Measurements from ENCODE around the gene PLCH1. TPM values are rescaled to one million over a fixed set of nuclear protein-coding genes. Genes with fewer than 3 reads are reported as not detected.

Gene PLCH1
- total RNA-seq, 2 experiments from 2014 or later: 0.16 to 0.26 TPM

DNA sequence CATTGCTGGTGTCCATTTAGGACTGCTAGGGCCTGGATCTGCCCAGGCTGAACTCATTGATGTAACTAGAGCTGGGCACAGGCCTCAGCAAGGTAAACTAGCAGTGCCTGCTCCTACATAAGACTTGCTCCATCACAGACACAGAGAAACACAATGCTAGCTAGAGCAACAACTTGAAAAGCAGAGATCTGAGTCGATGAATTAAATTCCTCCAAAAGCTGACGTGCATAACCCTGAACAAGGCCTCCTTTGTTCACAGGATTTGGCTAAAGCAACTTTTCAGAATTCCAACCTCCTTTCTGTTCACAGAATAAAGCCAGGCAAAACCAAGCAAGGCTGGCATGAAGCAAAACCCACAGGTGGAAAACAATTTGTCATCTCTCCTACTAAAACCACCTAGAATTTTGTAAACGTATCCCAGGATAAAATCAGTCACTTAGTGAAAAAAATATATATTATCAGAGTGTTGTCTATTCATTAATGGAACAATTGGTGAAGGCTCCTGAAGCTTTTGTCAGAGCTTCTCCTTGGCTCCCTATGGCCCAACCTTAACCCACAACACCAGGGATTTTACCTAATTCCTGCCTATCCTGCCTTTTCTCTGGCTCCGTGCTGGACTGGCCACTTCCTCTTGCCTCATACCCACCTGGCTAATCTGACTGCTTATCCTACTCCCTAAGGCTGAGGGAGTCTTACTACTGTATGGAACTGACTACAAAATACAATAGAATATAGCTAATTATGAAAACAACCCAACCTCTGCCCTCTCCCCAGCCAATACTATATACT lies 39.9 kb downstream of the PLCH1 start:
- DNase-seq: no peak
- H3K27ac Mint-ChIP-seq: no peak overlapping the region
- H3K4me1 Mint-ChIP-seq: no peaks in the 10 kb centered on the region
- H3K27me3 Mint-ChIP-seq: no peaks in the 10 kb centered on the region
- no peaks in the 10 kb centered on the region for H3K36me3 Mint-ChIP-seq (ENCODE audit: low read depth)
- intact Hi-C loops (cut with DNase I, micrococcal nuclease): loop anchor here in 1 of 2 experiments (10.0 kb wide), 1 partner anchor 950 kb away; no protein-coding TSS in a partner anchor
- no peak for ATAC-seq
- no peak overlapping the region for H3K4me3 Mint-ChIP-seq
- CTCF ChIA-PET: interaction anchor here (0.5 to 1.4 kb wide), 2 partner anchors 321 to 363 kb away, joined by 3 to 5 read pairs; no protein-coding TSS in a partner anchor
- POLR2A ChIA-PET: no interaction called here
- no peaks in the 10 kb centered on the region for H3K9me3 Mint-ChIP-seq (ENCODE audit: low read depth)

GRCh38 chr3:155704061-155704460 lies 40.8 kb downstream of the PLCH1 start:
- no peak overlapping the region for H3K27ac Mint-ChIP-seq
- ChIA-PET CTCF (interaction anchor here (1.4 to 4.0 kb wide), 3 partner anchors 11 to 351 kb away, joined by 4 to 36 read pairs (median 20); no protein-coding TSS in a partner anchor), POLR2A (no interaction called here)
- no peaks in the 10 kb centered on the region for H3K4me1 Mint-ChIP-seq
- no peaks in the 10 kb centered on the region for H3K36me3 Mint-ChIP-seq (ENCODE audit: low read depth)
- intact Hi-C loops (cut with DNase I, micrococcal nuclease): loop anchor here in 1 of 2 experiments (10.0 kb wide), 1 partner anchor 949 kb away; no protein-coding TSS in a partner anchor
- DNase-seq (no peak), ATAC-seq (no peak)
- no peaks in the 10 kb centered on the region for H3K27me3 Mint-ChIP-seq
- no peaks in the 10 kb centered on the region for H3K9me3 Mint-ChIP-seq (ENCODE audit: low read depth)
- H3K4me3 Mint-ChIP-seq: no peak overlapping the region

DNA sequence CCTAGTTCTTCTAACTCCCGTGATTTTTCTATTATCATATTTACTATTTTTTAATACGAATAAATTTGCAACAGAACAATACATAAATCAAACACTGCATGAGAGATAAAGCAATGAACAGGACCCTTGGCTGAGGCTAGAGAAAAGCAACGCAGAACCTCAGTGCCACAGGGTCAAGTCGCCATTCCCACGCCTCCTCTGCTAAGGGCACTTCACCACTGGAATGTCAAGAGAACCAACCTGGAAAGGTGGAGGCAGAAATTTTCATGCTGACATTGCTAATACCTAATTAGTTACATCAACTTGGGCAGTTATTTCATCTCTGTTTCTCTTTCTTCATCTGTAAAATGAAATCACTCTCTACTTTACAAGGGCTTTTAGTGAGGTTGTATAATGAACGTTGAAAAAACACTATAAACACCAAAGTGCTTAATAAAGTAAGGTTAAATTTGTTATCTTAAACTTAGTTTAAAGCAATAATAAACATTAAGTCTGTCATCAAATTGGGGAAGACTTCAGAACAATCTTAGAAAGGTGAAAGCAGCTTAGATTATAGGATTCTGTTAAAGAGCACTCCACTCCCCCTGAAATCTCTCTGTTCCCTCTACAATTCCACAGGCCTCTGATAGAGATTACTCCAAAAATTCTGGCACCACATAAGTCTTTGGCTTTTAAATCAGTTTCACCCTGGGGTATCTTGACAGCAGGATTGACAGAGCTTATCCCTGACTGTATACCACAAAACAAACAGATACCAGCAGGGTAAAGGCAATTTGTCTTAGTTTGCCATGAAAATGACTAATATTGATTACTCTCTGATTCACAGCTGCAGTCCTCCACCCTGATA lies 41.9 kb downstream of the PLCH1 start:
- H3K27ac Mint-ChIP-seq: no peak overlapping the region
- no peaks in the 10 kb centered on the region for H3K4me1 Mint-ChIP-seq
- ATAC-seq (no peak), DNase-seq (no peak)
- no peak overlapping the region for H3K4me3 Mint-ChIP-seq
- no peaks in the 10 kb centered on the region for H3K9me3 Mint-ChIP-seq (ENCODE audit: low read depth)
- ChIA-PET CTCF (interaction anchor here (0.8 to 4.0 kb wide), 12 partner anchors 8 to 690 kb away, joined by 3 to 36 read pairs (median 4); no protein-coding TSS in a partner anchor), POLR2A (no interaction called here)
- intact Hi-C loops (cut with DNase I, micrococcal nuclease): loop anchor here in 1 of 2 experiments (1.0 to 10.0 kb wide), 3 partner anchors 321 to 1368 kb away; no protein-coding TSS in a partner anchor
- H3K27me3 Mint-ChIP-seq: no peaks in the 10 kb centered on the region
- no peaks in the 10 kb centered on the region for H3K36me3 Mint-ChIP-seq (ENCODE audit: low read depth)

DNA sequence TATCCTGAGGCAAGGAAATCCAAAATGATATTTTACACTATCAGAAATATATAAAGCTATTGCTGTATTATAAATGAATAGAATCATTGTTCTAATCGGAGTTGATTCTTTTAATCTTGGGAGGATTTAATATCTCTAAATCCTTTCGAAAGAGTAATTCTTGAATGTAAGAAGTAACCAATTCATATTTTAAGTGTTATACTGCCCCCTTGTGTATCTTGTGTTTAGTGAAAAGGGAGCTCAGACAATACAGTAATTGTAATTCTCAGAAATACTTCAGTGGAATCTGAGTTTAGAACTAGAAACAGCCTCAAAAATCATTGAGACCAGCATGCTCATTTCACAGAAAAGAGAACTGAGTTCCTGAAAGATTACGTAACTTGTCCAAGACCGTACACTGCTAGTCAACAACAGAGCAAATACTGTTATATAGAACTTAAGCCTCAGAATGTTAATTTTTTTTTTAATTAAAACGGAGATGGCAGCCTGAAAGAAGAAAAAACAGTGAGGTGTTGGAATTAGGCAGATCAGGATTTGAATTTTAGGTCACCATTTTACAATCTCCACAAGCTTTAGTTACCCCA lies 42.9 kb downstream of the PLCH1 start:
- ATAC-seq (peak; percentile 53), DNase-seq (no peak)
- Mint-ChIP-seq H3K36me3 (ENCODE audit: low read depth) (no peaks in the 10 kb centered on the region), H3K27me3 (no peaks in the 10 kb centered on the region), H3K9me3 (ENCODE audit: low read depth) (no peaks in the 10 kb centered on the region), H3K27ac (no peak overlapping the region), H3K4me3 (no peak overlapping the region), H3K4me1 (no peaks in the 10 kb centered on the region)
- ChIA-PET CTCF (interaction anchor here (0.6 to 4.0 kb wide), 29 partner anchors 9 to 942 kb away, joined by 3 to 36 read pairs (median 4); no protein-coding TSS in a partner anchor), POLR2A (interaction anchor here (0.7 to 0.8 kb wide), 2 partner anchors 99 to 350 kb away, joined by 3 read pairs; no protein-coding TSS in a partner anchor)
- intact Hi-C loops (cut with DNase I, micrococcal nuclease): loop anchor here (1.0 to 10.0 kb wide), 4 partner anchors 320 to 1367 kb away; no protein-coding TSS in a partner anchor

- Mint-ChIP-seq H3K9me3 (ENCODE audit: low read depth) (no peaks in the 10 kb centered on the region), H3K4me1 (no peaks in the 10 kb centered on the region), H3K4me3 (no peak overlapping the region), H3K27me3 (no peaks in the 10 kb centered on the region), H3K36me3 (ENCODE audit: low read depth) (no peaks in the 10 kb centered on the region), H3K27ac (no peak overlapping the region)
- POLR2A ChIA-PET: no interaction called here
- DNase-seq (no peak), ATAC-seq (no peak)
- CTCF ChIA-PET: interaction anchor here (1.4 to 1.6 kb wide), 2 partner anchors 11 to 346 kb away, joined by 3 to 4 read pairs; no protein-coding TSS in a partner anchor
- intact Hi-C loops (cut with DNase I, micrococcal nuclease): no loop called here
Observed at GRCh38 chr3:155697542-155697941, 47.3 kb downstream of the PLCH1 start.

- CTCF ChIA-PET: no interaction called here
- POLR2A ChIA-PET: no interaction called here
- H3K4me1 Mint-ChIP-seq: no peaks in the 10 kb centered on the region
- intact Hi-C loops (cut with DNase I, micrococcal nuclease): no loop called here
- no peaks in the 10 kb centered on the region for H3K27me3 Mint-ChIP-seq
- H3K9me3 Mint-ChIP-seq (ENCODE audit: low read depth): no peaks in the 10 kb centered on the region
- no peak for ATAC-seq
- no peak overlapping the region for H3K27ac Mint-ChIP-seq
- no peaks in the 10 kb centered on the region for H3K36me3 Mint-ChIP-seq (ENCODE audit: low read depth)
- DNase-seq: no peak
- no peak overlapping the region for H3K4me3 Mint-ChIP-seq
Observed at GRCh38 chr3:155690921-155691320, 54.0 kb downstream of the PLCH1 start.

- Mint-ChIP-seq H3K4me1 (no peaks in the 10 kb centered on the region), H3K36me3 (ENCODE audit: low read depth) (no peaks in the 10 kb centered on the region), H3K27me3 (no peaks in the 10 kb centered on the region), H3K9me3 (ENCODE audit: low read depth) (no peaks in the 10 kb centered on the region), H3K27ac (no peak overlapping the region), H3K4me3 (no peak overlapping the region)
- ATAC-seq: no peak
- no peak for DNase-seq
- ChIA-PET CTCF (no interaction called here), POLR2A (no interaction called here)
- intact Hi-C loops (cut with DNase I, micrococcal nuclease): no loop called here
Observed at GRCh38 chr3:155688481-155688880, 56.4 kb downstream of the PLCH1 start.

- ChIA-PET POLR2A (no interaction called here), CTCF (interaction anchor here (0.5 to 1.3 kb wide), 3 partner anchors 18 to 254 kb away, joined by 3 to 4 read pairs (median 3); no protein-coding TSS in a partner anchor)
- H3K4me1 Mint-ChIP-seq: no peaks in the 10 kb centered on the region
- no peak for ATAC-seq
- no peaks in the 10 kb centered on the region for H3K27me3 Mint-ChIP-seq
- H3K27ac Mint-ChIP-seq: no peak overlapping the region
- intact Hi-C loops (cut with DNase I, micrococcal nuclease): no loop called here
- no peaks in the 10 kb centered on the region for H3K36me3 Mint-ChIP-seq (ENCODE audit: low read depth)
- DNase-seq: no peak
- H3K4me3 Mint-ChIP-seq: no peak overlapping the region
- no peaks in the 10 kb centered on the region for H3K9me3 Mint-ChIP-seq (ENCODE audit: low read depth)
Observed at GRCh38 chr3:155683344-155683720, 61.5 kb downstream of the PLCH1 start.

DNA sequence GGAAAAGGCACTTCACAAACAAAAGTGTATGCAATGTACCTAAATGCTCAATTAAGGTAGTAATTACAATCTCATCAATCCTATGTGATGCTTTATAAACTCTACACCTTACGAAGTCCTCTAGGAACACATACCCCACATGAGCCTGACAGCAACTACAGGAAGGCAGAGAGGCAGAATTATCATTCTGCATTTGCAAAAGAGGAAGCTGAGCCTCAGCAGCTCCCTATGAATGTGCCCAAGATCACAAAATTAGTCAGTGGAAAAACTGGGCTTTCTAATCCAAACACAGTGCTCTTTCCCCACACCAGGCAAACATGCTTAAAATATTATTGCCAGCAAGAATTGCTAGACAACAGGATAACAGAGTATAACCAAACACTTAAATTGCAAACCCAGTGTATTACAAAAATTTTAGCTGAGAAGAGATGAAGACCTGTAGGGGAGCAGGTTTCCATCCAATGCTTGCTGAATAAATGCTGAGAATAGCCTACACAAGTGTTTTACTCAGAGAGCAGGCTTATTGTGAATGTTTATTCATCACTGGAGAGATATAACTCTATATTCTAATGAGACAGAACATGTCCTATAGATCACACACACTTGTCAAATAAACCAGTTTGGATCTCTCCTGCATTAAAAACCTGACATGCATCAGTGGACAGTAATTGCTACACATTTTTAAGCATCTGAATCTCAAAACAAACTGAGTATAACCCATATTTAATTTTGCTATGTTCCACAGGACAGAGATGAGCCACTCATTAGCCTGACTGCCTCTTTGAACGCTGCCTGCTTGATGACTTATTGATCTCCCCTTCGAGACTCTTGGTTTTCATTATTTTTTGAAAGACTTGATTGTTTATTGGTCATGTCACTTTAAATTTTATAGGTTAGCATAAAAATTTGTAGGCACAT lies 62.2 kb downstream of the PLCH1 start:
- ChIA-PET CTCF (interaction anchor here (0.6 to 1.3 kb wide), 2 partner anchors 19 to 90 kb away, joined by 3 to 4 read pairs; no protein-coding TSS in a partner anchor), POLR2A (no interaction called here)
- H3K27me3 Mint-ChIP-seq: no peaks in the 10 kb centered on the region
- DNase-seq (no peak), ATAC-seq (no peak)
- no peaks in the 10 kb centered on the region for H3K36me3 Mint-ChIP-seq (ENCODE audit: low read depth)
- H3K4me3 Mint-ChIP-seq: no peak overlapping the region
- H3K4me1 Mint-ChIP-seq: no peaks in the 10 kb centered on the region
- intact Hi-C loops (cut with DNase I, micrococcal nuclease): no loop called here
- H3K27ac Mint-ChIP-seq: no peak overlapping the region
- H3K9me3 Mint-ChIP-seq (ENCODE audit: low read depth): no peaks in the 10 kb centered on the region

GRCh38 chr3:155676252-155676981 lies 68.5 kb downstream of the PLCH1 start:
- ChIA-PET POLR2A (no interaction called here), CTCF (no interaction called here)
- intact Hi-C loops (cut with DNase I, micrococcal nuclease): no loop called here
- no peaks in the 10 kb centered on the region for H3K9me3 Mint-ChIP-seq (ENCODE audit: low read depth)
- H3K4me3 Mint-ChIP-seq: no peak overlapping the region
- no peak for ATAC-seq
- no peaks in the 10 kb centered on the region for H3K4me1 Mint-ChIP-seq
- H3K36me3 Mint-ChIP-seq (ENCODE audit: low read depth): no peaks in the 10 kb centered on the region
- DNase-seq: no peak
- H3K27ac Mint-ChIP-seq: no peak overlapping the region
- peaks cover 3% of the 10 kb centered on the region for H3K27me3 Mint-ChIP-seq

All from activated CD4-positive, alpha-beta T cell treated with anti-CD3 and anti-CD28 coated beads for 36 hours (primary cell).